ENCODE results near the gene NCS1.
"Not testable (repeated sequence)": the region's sequence is repeated elsewhere in the genome, so short reads cannot be mapped to it uniquely, and the experiment has no call there.

Gene NCS1

DNA sequence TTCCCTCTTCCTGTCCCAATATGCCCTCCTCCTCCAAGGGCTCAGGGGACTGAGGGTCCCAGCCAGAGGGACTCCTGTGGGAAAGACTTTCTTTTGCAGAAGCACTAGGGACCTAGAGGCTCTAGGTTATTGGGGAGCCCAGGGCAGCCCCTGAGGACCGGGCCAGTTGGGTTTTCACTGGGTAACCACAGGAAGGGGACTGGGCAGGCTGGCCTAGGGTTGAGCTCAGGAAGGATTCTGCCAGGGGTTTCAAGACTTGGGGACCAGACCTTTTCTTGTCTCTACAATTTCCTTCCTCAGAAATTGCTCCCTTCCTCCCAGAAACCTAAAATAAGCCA is 69.0 kb downstream of the NCS1 start:
- DNase-seq: no peak

DNA sequence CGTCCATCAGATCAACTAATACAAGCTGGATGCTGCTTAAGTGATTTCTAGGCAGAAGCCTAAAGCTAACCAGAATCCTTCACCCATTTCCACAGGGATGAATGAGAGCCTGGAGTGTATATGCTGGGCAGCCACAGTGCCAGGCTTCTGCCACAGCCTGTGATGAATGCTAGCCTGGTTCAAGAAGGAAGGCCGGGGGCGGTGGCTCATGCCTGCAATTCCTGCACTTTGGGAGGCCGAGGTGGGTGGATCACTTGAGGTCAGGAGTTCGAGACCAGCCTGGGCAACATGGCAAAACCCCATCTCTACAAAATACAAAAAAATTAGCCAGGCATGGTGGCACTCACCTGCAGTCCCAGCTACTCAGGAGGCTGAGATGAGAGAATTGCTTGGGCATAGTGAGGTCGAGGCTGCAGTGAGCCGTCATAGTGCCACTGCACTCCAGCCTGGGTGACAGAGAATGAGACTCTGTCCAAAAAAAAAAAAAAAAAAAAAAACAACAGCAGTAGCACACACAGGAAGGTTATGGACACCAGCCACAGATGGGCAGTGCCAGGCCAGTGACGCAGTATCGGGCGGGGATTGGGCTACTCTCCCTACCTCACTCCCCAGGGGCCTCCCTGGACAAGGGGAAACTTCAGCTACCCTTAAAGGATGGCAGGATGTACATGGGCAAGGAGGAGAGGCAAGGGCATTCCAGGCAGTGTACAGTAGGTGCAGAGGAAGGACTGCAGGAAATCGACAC is 70.2 kb downstream of the NCS1 start:
- DNase-seq: no peak

DNA sequence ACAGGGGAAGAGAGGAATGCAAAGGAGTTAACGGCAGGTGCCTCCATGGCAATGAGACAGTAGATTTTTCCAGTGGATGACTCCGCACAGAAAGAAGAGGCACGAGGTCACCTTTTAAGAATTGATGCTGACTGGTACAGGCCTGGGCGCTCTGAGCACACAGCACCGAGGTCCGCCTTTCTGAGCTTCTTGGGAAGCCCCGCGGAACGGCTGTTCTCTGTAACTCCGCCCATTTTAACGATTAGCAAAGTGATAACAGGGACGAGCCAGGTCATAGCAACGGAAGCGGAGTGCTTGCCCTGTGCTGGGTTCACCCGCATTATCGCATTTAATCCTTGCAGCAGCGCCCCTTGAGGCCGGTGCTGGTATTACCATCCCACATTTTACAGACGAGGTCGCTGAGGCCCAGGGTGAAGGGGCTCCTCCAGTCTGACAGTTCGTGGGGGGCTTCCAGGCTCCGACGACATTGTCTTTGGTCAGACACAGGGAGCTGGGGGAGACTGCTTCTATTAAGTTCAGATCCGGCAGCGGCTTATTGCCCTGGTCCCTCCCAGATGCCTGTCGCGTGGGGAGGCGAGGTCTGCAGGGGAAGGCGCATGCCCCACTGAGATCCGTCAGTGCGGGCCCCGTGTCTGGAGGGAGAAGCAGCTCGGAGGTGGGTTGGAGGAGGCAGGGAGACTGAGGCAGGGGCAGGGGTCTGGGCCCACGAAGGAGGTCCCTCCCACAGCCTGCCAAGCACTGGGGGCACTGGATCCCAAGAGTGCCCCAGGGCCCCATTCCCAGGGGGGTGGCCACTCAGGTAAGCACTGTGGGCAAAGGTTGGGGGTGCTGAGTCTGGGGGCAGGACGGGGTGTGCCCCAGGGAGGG is 71.0 kb downstream of the NCS1 start:
- peak; percentile 45 for DNase-seq

DNA sequence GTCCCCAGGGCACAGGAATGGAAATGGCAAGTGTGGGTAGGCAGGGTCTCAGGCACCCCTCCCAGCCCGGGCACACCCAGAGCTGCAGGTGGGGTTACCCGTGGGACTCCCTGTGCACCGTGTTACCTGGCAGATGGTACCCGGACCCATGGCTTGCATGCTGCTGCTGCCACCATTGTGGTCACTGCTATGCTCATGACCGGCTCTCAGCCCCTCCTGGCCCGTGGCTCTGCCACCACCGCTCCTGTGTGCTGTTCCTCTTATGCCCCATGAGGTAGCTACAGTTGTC is 71.6 kb downstream of the NCS1 start:
- DNase-seq: no peak

DNA sequence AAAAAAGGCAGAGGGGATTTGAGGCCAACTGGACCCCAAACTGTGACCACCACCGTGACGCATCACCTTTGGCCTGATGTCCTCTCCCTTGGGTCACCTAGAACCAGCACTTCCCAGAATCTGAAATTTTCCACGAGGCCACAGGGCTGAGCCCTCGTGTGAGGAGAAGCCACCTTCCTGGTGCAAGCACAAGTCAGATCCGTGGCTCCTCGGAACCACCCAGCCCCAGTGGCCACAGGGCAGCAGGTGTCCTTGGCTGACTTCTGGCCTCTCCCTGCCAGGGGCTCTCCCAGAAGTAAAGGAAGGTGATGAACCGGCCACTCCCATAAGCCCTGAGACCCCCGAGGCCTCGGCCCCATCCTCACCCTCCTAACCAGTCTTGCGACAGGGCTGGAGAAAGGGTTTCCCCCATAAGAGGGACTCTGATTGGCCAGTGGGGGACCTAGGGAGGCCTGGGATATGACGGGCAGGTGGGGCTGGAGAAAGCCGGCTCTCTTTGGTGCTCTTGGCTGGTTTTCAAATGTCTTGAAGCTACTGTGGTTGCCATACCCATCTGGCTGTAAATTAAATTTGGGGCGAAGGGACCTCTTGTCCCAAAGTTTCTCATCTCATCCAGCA is 72.5 kb downstream of the NCS1 start:
- DNase-seq: no peak

DNA sequence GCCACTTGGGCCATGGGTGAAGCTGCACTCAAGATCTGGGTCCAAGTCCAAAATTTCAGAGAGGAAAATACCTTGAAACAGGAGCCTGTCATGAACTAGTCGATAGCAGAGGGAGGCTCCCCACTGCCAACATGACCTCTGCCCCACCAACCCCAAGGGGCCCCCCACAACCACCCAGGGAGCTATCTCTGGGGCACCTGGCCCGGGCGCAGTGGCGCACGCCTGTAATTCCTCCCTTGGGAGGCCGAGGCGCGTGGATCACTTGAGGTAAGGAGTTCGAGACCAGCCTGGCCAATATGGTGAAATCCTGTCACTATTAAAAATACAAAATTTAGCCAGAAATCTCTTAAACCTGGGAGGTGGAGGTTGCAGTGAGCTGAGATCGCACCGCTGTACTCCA is 73.3 kb downstream of the NCS1 start:
- DNase-seq: no peak

DNA sequence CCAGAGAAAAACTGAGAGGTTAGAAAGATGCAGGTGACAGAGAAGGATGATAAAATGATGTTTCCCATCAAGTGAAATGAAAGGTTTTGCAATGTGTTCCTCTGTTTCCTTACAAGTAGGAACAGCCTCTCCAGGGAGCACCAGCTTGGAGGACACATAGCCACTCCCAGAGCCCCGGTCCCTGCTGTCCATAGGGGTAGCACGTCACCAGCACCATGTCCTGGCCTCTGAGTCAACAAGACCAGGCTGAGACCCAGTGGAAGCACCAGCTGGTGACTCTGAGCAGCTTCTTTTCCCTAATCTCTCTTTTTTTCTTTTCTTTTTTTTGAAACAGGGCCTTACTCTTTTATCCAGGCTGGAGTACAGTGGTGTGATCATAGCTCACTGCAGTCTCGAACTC is 73.9 kb downstream of the NCS1 start:
- no peak for DNase-seq

DNA sequence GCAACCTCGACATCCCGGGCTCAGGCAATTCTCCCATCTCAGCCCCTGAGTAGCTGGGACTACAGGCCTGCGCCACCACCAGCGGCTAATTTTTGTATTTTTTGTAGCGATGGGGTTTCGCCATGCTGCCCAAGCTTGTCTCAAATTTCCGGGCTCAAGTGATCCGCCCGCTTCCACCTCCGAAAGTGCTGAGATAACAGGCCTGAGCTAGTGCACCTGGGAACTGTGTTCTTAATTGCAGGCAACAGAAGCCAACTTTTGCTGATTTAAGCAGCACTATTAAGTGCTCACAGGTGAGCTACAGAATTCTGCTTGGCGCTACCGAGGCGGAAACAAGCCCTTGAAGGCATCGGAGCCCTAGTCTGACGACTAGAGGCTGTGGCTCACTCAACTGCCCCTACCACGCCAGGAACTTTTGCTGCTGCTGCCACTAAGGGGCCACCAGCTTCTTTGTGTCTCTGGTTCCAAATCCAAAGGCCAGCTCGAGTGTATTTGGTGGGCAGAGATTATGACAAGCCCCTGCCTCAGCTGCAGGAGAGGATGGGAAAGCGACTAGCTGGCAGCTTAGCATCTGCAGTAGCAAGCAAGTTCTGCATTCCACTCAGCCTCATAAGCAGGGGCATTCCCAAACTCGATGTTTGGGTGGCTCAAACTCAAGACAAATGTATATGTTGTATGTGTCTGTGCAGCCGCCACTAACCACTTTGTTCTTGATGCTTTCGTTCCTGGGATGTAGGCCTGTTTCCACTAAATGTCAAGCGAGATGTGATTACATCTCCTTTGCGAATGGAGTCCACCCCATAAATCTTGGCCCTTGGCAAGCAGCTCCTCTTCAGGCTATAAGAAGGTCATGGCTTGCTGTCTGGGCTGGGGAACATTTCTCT is 82.8 kb downstream of the NCS1 start:
- DNase-seq: no peak

DNA sequence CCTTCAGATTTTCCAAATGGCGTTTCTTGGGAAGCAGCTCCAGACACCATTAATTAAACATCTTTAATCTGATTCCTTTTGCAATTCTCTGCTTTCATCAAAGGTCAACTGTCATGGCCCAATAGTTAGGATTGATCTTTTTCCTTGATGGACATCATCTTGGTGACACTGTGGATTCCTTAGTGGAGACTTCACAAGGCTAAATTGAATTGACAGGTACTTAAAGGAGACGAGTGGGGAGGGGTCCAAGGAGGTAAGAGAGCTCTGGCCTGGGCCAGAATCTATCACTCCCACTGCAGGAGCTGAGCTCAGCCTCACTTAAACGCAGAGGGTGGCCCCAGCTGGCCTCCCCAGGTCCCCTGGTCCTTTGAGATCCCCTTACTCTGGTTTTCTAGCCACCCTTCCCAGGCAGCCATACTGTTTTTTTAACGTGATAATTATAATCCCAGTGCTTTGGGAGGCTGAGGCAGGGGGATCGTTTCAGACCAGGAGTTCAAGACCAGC is 83.5 kb downstream of the NCS1 start:
- no peak for DNase-seq

DNA sequence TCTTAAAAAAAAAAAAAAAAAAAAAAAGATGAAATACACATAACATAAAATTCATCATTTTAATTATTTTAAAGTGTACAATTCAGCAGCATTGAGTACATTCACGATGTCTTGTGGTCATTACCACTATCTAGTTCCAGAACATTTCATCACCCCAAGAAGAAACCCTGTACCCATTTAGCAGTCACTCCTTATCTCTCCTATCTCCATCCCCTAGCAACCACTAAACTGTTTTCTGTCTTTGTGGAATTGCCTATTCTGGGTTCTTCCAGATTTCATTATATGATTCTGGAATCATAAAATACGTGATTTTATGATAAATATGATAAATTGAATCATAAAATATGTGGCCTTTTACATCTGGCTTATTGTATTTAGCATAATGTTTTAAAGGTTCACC is 84.4 kb downstream of the NCS1 start:
- no peak for DNase-seq

DNA sequence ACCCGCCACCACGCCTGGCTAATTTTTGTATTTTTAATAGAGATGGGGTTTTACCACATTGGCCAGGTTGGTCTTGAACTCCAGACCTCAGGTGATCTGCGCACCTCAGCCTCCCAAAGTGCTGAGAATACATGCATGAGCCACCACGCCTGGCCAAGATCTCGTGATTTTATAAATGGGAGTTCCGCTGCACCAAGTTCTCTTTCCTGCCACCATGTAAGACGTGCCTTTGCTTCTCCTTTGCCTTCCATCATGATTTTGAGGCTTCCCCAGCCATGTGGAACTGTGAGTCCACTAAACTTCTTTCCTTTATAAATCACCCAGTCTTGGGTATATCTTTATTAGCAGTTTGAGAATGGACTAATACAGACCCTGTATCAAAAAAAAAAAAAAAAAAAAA is 85.9 kb downstream of the NCS1 start:
- not testable (repeated sequence) for DNase-seq

DNA sequence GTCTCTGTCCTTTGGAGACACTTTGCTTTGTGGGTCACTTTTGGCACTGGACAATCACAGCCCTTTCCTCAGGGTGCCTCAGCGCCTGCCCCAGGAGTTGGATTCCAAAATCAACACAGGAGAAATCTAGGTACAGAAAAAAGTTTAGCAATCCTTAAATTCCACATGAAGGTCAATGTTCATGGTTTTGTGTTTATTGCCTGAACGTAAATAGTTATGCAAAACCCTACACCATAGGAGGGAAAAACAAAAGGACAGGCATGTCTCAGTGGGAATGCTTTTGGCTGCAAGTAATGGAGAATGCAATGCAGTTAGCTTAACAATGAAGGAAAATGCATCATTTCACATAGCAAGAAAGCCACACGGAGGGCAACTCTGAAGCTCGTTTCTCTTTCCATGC is 86.8 kb downstream of the NCS1 start:
- no peak for DNase-seq

DNA sequence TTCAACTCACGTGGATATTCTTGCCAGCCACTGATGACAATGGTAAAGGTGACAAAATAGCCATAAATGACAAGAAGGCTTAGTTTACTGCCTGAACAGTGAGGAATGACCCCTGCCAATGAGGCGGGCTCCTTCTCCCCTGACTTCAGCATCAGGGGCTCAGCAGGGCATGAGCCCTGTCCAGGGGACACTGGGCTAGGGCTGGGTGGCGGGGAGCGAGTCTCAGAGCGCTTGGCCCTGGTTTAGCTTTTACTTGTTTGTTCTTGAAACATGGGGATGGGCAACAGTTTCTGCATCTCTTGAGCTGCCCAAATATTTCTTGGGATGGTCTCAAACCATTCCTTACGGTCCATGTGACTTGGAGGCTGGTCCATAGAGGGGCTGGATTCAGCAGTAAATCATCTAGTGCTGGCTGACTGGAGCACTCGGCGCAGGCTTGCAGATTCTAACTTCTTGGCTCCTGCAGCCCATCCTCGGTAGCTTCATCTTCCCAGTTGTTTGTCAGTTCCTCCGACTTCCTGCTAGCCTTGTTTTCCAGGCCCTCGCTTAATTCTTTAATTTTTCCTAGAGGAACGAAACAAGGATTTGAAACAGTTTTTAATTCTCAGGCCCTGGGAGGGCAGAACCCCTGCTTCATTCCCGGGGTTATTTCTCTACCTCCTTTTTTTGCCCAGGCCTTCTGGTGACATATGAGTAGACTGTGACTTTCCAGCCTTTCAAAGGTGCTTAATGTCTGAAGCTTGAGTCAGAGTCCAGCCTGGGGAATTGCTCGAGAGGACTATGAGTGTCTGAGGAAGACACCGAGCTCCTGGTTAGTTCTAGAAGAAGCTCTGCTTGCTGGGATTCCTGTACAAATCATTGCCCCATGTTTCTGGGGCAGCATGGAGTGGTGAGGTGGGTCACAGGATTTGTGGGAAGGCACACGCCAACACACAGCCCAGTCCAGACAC is 88.9 kb downstream of the NCS1 start:
- no peak for DNase-seq

DNA sequence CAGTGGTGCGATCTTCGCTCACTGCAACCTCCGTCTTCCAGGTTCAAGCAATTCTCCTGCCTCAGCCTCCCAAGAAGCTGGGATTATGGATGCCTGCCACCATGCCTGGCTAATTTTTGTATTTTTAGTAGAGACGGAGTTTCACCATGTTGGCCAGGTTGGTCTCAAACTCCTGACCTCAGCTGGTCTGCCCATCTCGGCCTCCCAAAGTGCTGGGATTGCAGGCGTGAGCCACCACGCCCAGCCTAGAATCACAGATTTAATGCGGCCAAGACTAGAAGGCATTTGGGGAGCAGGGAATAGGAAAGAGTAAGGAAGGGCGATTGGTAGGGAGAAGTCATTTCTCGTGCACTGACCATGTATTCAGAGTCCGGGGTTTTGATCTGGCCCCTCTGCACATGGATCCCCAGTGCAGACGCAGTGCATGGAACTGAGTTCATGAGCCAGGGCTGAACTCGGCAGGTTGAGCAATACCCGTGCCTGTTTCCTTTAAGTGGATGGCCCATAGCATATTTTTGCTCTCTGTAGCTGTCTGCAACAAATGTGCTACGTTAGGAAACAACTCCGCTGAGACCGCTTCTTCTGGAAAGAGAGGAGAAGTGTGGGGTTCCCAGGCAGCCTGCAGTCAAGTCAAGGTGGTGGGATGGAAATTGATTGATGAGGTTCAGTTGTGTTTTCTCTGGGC is 90.0 kb downstream of the NCS1 start:
- no peak for DNase-seq

DNA sequence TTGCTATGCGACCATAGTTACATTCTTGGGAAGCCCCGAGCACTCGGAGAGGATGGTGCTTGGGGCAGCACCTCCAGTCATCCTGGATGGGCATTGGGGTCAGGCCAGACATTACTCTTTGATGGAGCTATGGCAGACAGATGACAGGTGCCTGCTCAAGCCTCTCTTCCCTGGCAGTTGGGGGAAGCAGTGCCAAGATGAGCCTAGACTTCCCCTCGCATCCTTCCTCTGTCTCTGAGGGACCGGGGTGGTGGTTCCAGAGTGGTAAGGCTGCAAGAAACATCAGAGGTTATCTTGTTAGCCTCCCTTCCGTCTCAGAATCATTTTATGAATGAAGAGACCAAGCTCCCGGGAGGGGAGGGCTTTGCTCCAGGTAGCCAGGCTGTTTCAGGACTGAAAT is 90.6 kb downstream of the NCS1 start:
- no peak for DNase-seq

DNA sequence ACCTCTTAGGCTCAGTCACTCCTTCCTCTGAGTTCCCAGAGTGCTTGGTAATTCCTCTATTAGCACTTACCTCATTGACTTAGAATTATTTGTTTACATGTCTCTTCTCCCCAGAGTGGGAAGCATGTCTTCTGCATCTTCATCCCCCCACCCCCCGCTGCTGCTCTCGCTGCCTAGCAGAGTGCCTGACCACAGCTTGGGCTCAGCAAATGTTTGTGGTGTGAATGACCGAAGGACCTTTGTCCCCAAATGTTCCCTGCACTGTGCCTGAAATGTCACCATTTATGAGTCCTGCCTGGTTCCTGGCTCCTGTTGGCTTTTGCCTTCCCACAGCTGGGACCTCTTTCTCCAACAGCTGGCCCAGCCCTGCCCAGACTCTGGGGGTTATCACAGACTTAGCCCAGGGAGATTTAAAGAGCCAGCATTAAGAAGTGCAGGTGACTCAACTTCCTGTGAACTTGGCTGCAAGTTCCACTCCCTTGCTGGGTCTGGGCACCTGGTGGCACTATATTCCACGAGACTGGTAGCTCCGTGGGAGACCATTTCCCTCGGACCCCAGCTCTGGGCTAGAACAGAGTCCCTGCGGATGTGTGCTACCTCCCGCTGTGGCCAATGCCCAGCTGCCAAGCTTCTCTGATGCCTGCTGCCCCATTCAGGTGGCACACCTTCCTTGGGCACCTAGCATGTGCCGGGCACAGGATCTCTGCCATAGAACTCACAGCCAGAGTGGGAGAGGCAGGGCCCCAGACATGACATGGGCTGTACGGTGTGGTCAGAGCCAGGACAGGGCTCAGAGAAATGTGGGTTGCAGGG is 91.6 kb downstream of the NCS1 start:
- no peak for DNase-seq

DNA sequence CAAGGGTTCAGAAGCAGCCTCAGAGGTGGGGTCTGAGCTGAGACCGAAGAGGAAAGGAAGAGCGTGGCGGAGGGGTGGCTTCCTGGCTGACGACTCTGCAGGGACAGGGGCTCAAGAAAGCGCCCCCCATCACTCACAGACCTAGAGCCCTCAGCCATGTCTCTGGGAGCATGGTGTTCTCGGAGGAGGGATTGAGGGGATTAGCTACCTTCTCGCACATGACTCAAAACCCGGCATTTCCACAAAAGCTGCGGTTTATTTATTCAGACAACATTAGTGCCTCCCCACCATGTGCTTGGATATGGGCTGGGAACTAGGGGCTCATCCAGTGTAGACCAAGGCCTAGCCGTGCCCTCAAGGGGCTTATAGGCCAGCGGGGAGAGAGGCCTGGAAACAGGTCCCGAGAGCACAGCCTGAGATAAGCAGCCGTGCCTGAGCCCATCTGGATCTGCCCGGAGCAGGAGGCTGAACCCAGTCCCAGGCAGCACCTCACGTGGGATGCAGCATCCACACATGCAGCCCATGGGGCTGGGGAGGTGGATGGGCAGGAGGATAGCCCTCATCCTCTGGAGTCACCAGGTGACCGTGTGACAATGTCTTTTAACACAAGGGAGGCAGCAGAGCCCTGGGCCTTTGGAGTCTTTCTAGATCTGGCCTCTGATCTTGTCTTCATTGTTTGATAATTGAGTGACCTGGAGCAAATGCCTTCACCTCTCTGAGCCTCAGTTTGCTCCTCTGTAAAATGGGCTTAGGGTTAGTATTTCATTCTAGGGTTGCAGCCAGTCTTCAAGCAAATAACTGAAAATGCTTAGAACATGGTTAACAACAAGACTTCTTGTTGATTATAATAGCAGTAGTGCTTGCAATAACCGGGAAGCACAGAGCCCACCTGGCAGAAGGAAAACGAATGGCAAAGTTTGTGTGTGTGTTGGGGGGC is 92.5 kb downstream of the NCS1 start:
- DNase-seq: no peak

DNA sequence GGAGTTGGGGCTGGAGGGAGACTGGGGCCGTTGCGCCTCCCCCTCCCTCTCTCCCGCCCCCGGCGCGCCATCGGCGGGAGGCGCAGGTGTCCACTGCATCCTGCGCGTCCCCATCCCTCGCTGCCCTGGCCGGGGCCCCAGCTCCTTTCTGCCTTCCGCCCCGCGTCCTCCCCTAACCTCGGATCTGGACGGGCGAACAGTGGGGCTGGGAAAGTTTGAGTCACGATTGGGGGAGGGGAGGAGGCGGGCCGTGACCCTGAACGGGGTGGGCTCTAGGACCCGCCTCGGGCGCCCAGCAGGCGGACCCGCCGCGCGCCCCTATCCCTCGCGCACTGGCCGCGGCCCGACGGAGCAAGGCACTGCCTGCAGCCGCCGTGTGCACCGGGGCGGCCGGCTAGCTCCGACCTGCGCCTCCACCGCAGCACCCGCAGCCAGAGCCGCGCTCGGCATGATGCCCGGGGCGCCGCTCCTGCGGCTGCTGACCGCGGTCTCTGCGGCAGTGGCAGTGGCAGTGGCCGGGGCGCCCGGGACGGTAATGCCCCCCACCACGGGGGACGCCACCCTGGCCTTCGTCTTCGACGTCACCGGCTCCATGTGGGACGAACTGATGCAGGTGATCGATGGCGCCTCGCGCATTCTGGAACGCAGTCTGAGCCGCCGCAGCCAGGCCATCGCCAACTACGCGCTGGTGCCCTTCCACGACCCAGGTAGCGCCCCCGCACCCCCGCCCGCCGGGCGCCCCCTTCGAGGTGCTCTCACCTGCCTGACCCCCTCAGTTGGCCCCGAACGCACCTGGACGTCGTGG is 93.4 kb downstream of the NCS1 start, which contains the start of gene HMCN2:
Gene HMCN2, plus strand, starts transcription at position 330 of the 805 bp plus-strand sequence. Its CDS starts 119 bp downstream, at position 449.
- no peak for DNase-seq
